Measurements from ENCODE around the gene ZNF230. TPM values are rescaled to one million over a fixed set of nuclear protein-coding genes. Genes with fewer than 3 reads are reported as not detected.

The ZNF230 gene
- total RNA-seq, 2 experiments from 2014 or later, result 1.6 to 1.8 TPM

DNA sequence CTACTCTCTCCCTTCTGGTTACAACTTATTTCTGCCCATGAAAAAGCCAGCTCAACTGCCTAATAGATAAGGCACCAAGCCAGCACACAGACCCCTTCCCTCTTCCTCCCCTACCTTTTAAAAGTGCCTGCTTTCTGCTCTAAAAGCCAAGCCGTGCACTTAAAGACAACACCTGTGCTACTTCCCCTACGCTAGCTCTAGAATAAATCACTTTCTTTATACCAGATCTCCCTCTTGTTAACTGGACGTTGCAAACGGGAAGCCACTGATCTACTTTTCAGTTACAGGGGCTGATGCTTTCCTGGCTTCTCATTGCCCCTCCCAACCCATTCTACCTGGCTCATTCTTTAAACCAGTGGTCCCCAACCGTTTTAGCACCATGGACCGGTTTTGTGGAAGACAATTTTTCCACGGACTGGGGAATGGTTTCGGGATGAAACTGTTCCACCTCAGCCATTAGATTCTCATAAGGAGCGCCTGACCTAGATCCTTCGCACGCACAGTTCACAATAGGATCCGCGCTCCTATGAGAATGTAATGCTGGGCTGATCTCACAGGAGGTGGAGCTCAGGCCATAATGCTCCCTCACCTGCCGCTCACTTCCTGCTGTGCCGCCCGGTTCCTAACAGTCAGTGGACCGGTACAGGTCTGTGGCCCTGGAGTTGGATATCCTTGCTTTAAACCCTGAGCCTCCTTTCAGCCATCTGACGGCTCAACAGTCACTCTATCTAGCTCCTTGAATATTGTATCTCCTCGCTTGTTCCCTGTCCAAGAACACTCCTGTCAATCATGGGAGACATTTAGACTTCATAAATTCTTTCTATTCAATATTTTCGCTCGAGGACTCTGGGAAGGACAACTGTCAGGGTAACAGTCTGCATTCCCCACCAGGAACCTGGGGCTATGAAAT, 48.2 kb downstream of the ZNF230 start:
- H3K4me3 ChIP-seq (ENCODE audit: low read depth, low read length, poor library complexity, severe bottlenecking), result no peak overlapping the region
- no peaks in the 10 kb centered on the region for H3K79me2 ChIP-seq (ENCODE audit: insufficient read depth, low read depth, low read length)

DNA sequence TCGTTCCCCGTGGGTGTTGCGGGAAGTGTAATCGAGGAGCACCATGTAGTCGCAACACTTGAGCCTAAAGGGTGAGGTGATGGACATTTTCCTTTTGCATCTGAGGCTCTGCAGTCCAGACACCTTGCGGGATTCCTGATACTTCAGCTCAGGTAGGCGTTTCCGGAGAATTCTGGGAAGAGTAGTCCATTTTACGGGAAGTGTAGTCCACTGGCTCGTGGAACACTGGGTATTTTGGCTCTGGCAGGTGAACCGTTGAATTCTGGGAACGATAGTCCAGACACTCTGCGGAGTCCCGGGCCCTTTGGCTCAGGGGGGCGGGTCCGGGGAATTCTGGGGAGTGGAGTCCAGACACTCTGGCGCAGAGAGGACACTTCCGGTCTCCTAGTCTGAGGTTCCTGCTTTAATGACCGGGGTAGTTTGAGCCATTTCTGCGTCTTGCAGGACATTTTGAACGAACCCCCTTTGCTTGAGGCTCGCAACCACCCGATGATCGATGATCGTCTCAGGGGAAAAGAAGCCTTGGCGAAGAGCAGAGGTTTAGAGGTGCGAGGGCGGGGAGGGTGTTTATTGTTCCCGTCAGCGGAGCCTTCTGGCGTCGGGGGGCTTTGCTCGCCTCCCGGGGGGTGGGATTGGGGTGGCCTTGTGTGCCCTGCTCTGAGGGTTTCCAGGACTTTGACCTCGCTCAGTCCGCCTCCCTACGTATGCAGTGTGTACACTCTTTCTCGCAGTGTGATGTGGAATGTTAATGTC, 49.1 kb downstream of the ZNF230 start, which contains the start of gene ZNF223:
Gene ZNF223 (plus strand): TSS at position 387 of the 753 bp plus-strand sequence. CDS start 3,141 bp downstream, outside the sequence.
- no peaks in the 10 kb centered on the region for H3K9me3 ChIP-seq (ENCODE audit: low read length)
- no peaks in the 10 kb centered on the region for H3K79me2 ChIP-seq (ENCODE audit: insufficient read depth, low read depth, low read length)
- no peak for TF ChIP-seq EZH2phosphoT487 (IDR thresholded peaks at IDR 0.05; ENCODE audit: borderline replicate concordance, low read depth, low read length)
- TF ChIP-seq, protein P1, sequence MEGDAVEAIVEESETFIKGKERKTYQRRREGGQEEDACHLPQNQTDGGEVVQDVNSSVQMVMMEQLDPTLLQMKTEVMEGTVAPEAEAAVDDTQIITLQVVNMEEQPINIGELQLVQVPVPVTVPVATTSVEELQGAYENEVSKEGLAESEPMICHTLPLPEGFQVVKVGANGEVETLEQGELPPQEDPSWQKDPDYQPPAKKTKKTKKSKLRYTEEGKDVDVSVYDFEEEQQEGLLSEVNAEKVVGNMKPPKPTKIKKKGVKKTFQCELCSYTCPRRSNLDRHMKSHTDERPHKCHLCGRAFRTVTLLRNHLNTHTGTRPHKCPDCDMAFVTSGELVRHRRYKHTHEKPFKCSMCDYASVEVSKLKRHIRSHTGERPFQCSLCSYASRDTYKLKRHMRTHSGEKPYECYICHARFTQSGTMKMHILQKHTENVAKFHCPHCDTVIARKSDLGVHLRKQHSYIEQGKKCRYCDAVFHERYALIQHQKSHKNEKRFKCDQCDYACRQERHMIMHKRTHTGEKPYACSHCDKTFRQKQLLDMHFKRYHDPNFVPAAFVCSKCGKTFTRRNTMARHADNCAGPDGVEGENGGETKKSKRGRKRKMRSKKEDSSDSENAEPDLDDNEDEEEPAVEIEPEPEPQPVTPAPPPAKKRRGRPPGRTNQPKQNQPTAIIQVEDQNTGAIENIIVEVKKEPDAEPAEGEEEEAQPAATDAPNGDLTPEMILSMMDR (conservative IDR thresholded peaks at IDR 0.05; ENCODE audit: low read length), result no peak
- no peak within 1 kb of the TSS for H2AFZ ChIP-seq (ENCODE audit: low read length)
- intact Hi-C loops (cut with micrococcal nuclease; ENCODE audit: unreplicated experiment), result no loop called here
- no peak for DNase-seq (ENCODE audit: low spot score)
- H3K4me3 ChIP-seq (ENCODE audit: low read depth, low read length, poor library complexity, severe bottlenecking), result no peak within 1 kb of the TSS
- H4K20me1 ChIP-seq (ENCODE audit: insufficient read depth, low read length), result no peaks in the 10 kb centered on the region
- no peak within 1 kb of the TSS for H3K4me2 ChIP-seq (ENCODE audit: low read length)
- H3K27ac ChIP-seq (ENCODE audit: low read depth, low read length, poor library complexity, severe bottlenecking), result no peak within 1 kb of the TSS
- no peaks in the 10 kb centered on the region for H3K9me2 ChIP-seq (ENCODE audit: insufficient read depth, low read length)
- H3K36me3 ChIP-seq (ENCODE audit: insufficient read depth, low read length), result no peaks in the 10 kb centered on the region
- BruUV-seq (replicated peaks), result no TSS peak
- ChIA-PET POLR2A (no interaction called here), CTCF (ENCODE audit: unreplicated experiment) (no interaction called here)
- no peaks in the 10 kb centered on the region for H3K4me1 ChIP-seq (ENCODE audit: insufficient read depth, low read length, poor library complexity, severe bottlenecking)

More for the DNA sequence above, 48.2 kb downstream of the ZNF230 start:
- Histone ChIP-seq H3K36me3 (ENCODE audit: insufficient read depth, low read length) (no peaks in the 10 kb centered on the region), H3K9me2 (ENCODE audit: insufficient read depth, low read length) (no peaks in the 10 kb centered on the region), H4K20me1 (ENCODE audit: insufficient read depth, low read length) (no peaks in the 10 kb centered on the region), H3K9me3 (ENCODE audit: low read length) (no peaks in the 10 kb centered on the region), H3K4me2 (ENCODE audit: low read length) (no peak overlapping the region), H3K4me1 (ENCODE audit: insufficient read depth, low read length, poor library complexity, severe bottlenecking) (no peaks in the 10 kb centered on the region), H3K27ac (ENCODE audit: low read depth, low read length, poor library complexity, severe bottlenecking) (no peak overlapping the region), H2AFZ (ENCODE audit: low read length) (no peak overlapping the region)
- BruUV-seq (replicated peaks), result no TSS peak
- DNase-seq (ENCODE audit: low spot score), result no peak
- intact Hi-C loops (cut with micrococcal nuclease; ENCODE audit: unreplicated experiment), result no loop called here
- ChIA-PET POLR2A (no interaction called here), CTCF (ENCODE audit: unreplicated experiment) (no interaction called here)
- TF ChIP-seq EZH2phosphoT487 (IDR thresholded peaks at IDR 0.05; ENCODE audit: borderline replicate concordance, low read depth, low read length), result no peak
- TF ChIP-seq, protein P1 (conservative IDR thresholded peaks at IDR 0.05; ENCODE audit: low read length), result no peak
